ENCODE data around the gene HAO2.

The HAO2 gene

DNA sequence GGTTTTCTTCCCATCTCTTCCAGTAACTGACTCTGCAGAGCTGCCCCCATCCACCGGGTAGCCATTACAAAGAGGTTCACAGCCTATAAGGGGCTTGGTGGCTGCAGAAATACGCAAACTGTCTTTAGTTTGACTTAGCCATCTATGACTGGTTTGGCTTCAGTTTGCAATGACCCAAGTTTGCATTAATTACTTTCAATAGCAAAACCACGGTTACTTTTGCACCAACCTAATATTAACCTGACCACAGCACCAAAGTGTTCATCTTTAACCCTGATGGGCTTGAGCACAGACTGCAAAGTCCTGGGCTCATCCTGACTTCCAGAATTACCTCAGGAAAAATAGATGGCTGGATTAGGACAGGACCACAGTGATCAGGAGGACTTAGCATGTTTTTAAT, 2.2 kb upstream of the HAO2 start:
- H3K4me3 ChIP-seq (ENCODE audit: control insufficient read depth, low read depth, low read length) = no peak overlapping the region
- TF ChIP-seq, protein P1, sequence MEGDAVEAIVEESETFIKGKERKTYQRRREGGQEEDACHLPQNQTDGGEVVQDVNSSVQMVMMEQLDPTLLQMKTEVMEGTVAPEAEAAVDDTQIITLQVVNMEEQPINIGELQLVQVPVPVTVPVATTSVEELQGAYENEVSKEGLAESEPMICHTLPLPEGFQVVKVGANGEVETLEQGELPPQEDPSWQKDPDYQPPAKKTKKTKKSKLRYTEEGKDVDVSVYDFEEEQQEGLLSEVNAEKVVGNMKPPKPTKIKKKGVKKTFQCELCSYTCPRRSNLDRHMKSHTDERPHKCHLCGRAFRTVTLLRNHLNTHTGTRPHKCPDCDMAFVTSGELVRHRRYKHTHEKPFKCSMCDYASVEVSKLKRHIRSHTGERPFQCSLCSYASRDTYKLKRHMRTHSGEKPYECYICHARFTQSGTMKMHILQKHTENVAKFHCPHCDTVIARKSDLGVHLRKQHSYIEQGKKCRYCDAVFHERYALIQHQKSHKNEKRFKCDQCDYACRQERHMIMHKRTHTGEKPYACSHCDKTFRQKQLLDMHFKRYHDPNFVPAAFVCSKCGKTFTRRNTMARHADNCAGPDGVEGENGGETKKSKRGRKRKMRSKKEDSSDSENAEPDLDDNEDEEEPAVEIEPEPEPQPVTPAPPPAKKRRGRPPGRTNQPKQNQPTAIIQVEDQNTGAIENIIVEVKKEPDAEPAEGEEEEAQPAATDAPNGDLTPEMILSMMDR (conservative IDR thresholded peaks at IDR 0.05; ENCODE audit: control insufficient read depth, insufficient read depth, low read depth, low read length) = no peak
- no peak for DNase-seq (ENCODE audit: low read depth)

DNA sequence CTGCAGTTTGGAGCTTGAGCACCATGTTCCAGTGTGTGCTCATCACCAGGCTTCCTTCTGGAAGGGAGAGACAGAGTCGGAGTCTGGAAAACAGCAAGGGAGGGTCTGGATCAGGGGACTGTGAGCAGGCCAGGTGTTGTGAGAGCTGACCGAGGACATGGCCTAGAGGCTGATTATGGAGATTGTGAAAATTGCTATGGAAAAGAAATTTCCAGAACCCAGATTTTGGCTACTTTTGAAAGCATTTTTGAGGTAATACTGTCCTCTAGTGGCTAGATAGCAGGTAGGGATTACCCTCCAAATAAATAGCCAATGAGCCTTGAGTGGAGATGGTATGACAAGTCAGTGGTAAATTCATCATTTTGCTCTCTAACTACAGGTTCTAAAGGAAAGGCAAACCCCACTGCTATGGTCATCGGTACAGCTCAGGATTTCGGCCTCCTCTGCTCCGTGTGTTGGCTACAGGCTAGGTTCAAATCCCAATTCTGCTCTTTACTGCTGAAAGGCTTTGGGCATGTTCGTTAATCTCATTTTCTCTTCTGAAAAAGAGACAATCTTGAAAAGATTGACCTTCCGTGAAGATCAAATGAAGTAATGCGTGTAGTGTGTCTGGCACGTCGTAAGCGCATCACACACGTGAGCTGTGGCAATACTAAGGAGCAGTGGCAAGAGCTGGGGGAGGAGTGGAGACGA, 1.0 kb upstream of the HAO2 start:
- H3K4me3 ChIP-seq (ENCODE audit: control insufficient read depth, low read depth, low read length) = no peak overlapping the region
- TF ChIP-seq, protein P1 (conservative IDR thresholded peaks at IDR 0.05; ENCODE audit: control insufficient read depth, insufficient read depth, low read depth, low read length) = peak; percentile 100
- DNase-seq (ENCODE audit: low read depth) = peak; percentile 63

DNA sequence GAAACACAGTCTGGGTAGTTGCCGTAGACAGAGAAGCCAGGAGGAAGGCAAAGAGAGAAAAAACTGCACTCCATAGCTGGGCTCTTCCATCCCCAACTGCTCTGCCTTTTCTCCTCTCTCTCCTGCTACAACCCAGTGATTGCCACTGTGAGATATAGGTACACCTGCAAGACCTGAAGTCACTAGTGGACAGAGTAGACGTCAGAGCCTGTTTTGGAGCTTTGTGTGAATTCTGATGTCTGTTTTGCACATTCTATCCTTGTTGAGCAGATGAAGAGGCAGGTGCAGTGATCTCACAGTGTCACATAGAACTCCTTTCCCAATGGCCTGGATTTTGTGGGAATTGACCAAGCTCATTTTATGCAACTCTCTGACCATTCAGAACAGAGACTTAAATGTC, 2.2 kb downstream of the HAO2 start:
- no peak for DNase-seq (ENCODE audit: low read depth)
- TF ChIP-seq, protein P1 (conservative IDR thresholded peaks at IDR 0.05; ENCODE audit: control insufficient read depth, insufficient read depth, low read depth, low read length) = no peak
- H3K4me3 ChIP-seq (ENCODE audit: control insufficient read depth, low read depth, low read length) = no peak overlapping the region

DNA sequence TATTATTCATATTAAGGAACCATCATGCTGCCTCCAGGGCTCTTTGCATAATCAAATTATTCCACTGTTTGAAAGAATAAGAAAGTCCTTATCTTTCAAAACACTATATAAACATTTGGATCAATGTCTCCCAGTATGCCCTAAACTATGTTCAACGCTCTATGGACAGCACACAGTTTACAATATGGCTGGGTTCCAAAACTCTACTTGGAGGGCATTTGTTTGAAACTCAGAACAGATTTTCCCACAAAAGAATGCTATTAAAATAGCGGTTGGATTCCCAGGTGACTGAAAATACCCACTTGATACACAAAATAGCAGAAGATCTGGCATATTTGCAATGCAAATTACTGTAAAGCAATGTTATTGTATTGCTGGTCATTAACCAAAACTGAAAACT, 3.2 kb downstream of the HAO2 start:
- no peak for DNase-seq (ENCODE audit: low read depth)
- TF ChIP-seq, protein P1 (conservative IDR thresholded peaks at IDR 0.05; ENCODE audit: control insufficient read depth, insufficient read depth, low read depth, low read length) = no peak
- H3K4me3 ChIP-seq (ENCODE audit: control insufficient read depth, low read depth, low read length) = no peak overlapping the region

DNA sequence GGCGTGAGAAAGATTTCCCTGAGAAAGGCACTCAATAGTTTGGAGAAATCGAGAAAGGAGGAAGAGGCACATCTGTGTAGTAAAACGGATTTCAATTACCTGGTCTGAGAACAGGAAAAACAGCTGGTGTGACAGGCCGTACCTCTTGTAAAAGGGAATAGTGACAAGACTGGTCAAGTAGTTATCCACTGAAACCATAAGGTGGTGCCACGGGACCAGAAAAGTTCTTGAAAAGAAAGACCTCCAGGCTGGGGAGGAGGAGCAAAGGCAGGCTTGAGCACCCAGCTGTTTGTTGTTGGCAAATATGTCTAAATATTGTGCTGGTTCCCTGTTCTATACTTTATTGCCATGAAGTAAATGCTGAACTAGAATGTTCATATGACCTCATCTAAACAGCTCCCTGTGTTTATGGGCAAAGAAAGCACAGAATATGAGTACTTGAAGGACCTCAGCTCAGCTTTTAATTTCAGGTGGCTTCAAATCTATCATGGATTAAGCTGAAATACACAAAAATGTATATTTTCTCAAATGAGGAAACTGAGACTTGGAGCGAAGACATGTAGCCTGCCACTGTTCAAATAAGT, 4.0 kb downstream of the HAO2 start:
- no peak overlapping the region for H3K4me3 ChIP-seq (ENCODE audit: control insufficient read depth, low read depth, low read length)
- TF ChIP-seq, protein P1 (conservative IDR thresholded peaks at IDR 0.05; ENCODE audit: control insufficient read depth, insufficient read depth, low read depth, low read length) = no peak
- peak; percentile 37 for DNase-seq (ENCODE audit: low read depth)

DNA sequence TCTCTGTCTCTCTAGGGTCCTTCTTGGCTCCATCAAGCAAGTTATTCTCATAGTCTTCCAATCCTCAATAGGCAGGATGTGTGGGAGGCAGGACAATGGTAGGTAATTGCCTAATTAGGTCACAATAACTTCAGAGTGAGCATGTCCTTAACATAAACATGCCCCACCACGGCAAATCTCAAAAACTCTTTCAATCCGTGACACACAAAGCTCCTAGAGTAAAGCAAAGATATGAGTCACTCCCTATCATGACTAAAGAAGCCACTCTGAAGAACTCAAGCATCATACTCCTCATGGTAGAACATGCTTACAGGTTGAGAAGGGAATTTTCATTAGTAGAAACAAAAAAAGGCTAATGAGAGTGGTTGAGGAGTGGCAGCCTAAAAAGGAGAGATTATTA, 4.9 kb downstream of the HAO2 start:
- TF ChIP-seq, protein P1 (conservative IDR thresholded peaks at IDR 0.05; ENCODE audit: control insufficient read depth, insufficient read depth, low read depth, low read length) = no peak
- DNase-seq (ENCODE audit: low read depth) = peak; percentile 54
- no peak overlapping the region for H3K4me3 ChIP-seq (ENCODE audit: control insufficient read depth, low read depth, low read length)
